Activated CD4-positive, alpha-beta T cell treated with anti-CD3 and anti-CD28 coated beads for 24 hours (primary cell): Measurements from ENCODE around the gene KCNJ2.

Experiments used
- DNase-seq, 2 donors: peaks; one replicate each; pipeline ENCODE4 v3.0.0-alpha.2; 2020; ENCODE audit warnings: low read depth in 2 of 2

The KCNJ2 gene

DNA sequence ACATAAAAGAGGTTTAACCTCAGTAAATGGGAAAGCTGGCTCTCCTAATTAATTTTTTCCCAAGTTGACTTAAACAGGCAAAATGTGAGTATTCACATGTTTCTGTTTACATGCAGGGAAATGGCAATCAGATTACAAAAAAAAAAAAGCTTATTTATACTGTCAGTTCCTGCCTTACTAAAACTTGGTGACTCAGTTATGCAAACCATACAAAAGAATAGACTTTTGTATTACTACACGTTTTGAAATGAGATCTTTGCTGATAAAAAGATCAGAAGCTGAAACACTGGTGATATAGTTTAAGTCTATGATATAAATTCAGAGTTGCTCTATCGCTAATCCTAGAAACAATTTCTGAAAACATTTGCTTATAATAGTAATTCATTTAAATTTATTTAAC, 9.4 kb upstream of the KCNJ2 start:
- DNase-seq = no peak

- DNase-seq = no peak
Observed at GRCh38 chr17:70161519-70161918, 7.8 kb upstream of the KCNJ2 start.

DNA sequence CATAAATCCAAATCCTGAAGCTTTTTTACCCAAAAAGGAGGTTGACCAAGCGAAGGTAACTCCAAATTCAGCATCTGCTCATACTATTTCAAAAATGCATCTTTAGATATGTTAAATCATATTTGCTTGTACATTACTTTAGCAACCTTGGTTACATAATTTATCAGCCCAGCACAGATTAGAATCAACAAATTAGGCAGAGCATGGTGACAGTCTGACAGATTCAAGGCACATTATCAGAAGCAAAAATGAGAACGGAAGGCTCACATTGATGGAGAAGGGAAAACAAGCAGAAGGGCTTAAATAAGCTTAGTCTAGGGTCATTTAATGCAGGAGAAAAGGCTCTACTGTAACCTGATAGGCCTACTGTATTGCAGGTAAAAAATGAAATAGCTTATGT, 3.9 kb upstream of the KCNJ2 start:
- no peak for DNase-seq

DNA sequence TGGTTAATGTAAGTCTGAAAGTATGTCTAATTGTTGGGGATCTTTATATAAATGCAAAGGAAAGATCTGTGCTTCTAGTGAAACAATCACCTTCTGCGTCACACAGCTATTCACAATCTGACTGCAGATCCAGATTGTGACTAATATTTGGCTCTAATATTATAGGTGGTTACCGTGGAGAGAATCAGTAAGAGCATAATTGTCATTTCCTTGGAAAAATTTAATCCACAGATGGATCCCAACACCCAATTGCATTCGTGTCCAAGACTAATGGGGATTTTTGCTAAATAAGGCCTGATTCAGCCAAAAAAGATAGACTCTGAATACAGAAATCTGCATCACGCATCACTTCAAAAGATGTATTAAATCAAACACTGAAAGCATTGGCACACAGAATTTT, 2.7 kb upstream of the KCNJ2 start:
- no peak for DNase-seq

DNA sequence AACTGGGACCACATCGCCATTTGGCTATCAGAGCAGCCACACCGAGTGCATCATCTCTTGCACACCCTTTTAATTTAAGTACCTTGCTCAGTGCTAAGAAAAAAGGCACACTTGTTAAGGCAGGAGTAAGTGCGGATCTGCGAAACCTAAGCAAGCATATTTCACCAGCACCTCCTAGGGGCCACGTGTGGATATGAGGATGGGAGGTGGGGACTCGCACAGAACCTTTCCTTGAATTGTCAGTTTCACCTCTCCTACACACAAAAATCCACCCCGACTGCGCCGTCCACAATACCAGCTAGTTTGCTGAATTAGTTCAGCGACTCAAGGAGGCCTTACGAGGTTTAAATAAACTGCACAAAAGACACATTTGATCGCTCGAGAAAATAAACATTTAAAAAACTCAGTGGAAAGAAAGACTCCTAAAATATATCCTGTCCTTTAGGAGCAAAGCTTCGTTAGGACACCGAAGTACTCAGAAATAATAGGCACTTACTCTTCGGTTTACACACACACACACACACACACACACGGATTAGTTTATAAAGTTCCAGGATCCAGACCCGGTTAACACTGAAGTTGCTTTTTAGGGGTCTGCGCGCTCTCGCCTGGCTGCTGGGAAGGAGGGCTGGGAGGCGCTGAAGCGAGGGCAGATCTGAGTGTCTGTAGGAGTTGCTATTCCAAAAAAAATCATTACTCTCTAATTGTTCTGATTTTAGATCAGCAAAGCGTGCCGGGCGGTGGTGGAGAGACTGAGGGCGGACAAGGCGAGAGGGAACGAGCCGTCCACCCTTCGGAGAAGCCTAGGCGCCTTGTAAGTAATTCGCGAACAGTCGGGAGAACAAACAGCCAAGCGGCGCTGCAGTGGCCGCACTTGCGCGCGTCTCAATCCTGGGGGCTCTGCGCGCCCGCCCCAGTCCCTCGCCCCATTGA, 1.0 kb upstream of the KCNJ2 start:
- no peak for DNase-seq

GRCh38 chr17:70169709-70170597, 621 bp downstream of the KCNJ2 start:
- no peak for DNase-seq

DNA sequence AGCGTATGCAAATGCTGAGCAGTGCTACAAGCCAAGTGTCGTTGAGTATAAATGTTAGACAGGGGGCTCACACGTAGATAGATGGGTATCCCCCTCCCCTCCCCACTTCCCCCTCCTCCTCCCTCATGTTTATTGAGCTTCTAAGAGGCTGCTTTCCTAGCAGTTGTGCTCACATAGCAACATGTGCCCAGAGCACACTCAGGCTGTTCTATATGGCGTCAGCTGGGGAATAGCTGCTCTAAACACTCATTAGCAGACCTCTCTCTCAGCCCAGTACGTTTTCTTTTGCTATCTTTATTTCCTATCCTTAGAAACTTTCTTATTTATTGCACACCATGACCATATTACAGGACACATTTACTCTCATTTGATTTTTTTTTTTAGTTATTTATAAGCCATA, 1.8 kb downstream of the KCNJ2 start:
- DNase-seq = no peak

GRCh38 chr17:70172449-70172848, 3.1 kb downstream of the KCNJ2 start:
- no peak for DNase-seq

- DNase-seq = no peak
Observed at GRCh38 chr17:70172923-70173322, 3.6 kb downstream of the KCNJ2 start.

DNA sequence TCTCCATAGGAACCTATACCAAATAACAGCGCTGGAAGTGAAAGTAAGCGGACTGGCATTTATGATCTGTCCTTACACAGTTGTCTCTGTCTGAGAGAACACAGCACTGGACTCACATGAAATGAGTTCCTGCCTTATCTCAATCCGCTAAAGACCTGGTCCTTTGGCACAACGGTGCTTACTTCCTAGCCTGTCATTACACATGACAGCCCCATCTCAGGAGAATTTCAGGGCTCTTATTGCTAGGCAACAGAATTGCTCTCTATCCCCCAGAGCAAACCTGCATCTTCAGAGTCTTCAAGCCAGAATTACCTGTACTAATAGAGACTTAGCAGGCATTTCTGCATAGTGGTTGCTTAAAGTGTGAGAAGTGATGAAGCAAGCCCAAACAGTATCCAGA, 4.3 kb downstream of the KCNJ2 start:
- DNase-seq = no peak

DNA sequence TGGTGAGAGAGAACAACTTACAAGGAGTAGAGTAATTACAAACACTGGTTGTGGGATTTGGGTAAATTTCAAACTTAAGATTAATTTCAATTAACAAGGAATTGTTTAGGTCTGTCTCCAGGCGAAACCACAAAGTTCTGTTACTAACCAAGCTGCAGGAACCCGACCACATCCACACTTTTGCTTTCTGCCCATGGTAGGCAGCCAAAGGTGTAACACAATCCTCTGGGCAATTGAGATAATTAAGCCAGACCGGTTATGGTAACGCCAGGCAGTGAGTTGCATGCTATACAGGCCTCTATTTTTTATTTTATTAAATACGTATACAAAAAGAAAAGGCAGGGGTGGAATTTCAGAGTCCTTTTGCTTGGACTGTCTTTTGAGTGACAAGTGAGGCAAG, 12.0 kb downstream of the KCNJ2 start:
- DNase-seq = no peak

DNA sequence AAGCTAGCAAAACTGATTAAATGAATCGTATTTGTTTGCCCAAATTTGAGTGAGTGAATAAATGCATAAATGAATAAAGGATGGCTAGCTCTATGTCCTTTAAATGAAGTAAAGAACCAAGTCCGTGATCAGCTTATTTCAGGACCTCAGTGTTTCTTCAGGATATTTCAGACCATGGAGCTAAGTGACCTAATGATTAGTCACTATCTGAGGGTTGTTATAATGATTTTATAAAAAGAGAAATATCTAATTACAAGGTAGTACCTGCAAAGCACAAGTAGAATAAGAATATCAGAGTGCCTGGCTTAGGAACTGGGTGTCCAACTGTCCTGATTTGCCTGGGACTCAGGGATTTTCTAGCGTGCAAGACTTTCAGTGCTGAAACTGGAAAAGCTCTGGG, 12.5 kb downstream of the KCNJ2 start:
- DNase-seq = no peak

DNA sequence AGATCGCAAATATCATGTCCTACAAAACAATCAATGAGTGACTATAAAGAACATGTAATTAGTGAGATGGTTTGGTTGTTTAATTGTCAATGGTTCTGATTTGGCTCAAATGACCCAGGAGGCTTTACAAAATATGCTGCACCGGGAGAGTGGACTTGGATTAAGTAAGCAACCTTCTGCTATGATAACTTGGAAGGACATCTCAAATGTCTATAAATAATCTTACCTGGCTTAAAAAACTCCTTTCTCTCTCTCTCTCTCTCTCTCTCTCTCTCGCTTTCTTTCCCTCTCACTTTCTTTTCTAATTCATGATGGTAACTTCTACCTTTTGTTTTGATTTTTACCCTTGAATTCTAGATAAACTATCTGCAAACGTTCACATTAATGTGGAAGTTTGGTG, 14.2 kb downstream of the KCNJ2 start:
- no peak for DNase-seq

DNA sequence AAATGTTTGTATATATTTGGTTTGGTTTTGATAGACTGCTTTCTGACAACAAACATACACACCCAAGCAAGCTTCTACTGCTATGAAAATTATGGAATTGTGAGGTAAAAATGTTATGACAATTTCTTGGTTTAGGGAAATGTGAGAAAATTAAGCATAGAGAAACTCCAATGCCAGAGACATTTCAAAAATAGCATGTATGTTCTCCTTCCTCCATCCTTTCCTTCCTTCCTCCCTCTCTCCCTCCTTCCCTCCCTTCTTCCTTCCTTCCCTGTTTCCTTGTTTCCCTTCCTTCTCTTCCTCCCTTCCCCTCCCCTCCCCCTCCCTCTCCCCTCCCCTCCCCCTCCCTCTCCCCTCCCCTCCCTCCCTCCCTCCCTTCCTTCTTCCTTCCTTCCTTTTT, 14.9 kb downstream of the KCNJ2 start:
- DNase-seq = no peak

GRCh38 chr17:70184770-70185169, 15.4 kb downstream of the KCNJ2 start:
- DNase-seq = no peak

DNA sequence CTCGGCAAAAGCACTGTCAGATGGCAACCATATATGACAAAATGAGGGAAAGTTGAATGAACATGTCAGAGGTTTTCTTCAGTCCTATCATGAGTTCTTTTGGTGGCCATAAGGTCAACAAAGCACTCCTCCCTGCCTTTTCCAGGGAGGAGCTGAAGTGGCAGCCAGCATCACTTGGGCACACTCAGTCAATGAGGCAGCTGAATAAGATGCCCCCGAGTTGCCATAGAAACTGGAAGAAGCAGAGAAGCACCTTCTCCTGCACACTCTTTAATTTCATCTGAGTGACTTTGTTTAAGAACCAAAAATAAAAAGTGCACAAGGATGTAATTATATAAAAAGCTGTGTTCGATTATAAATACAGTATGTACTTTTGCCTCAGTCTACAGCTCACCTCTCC, 16.0 kb downstream of the KCNJ2 start:
- DNase-seq = no peak

DNA sequence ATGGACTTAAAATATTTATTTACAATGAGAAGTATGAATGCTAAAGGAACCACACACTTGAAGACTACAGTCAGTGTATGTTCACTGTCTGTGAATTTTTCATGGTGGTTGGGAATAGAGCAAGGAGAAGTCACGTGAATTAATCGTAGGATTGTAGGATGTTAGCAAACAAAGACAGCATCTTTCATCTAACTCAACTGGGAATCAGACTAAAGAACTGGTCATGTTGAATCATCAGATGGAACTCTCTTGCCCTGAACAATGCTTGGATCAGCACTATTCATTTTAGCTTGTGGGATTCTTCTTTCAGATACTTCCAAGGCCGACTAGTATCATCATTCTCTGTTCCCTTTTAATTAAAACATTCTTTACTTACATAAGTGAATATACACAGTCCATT, 18.1 kb downstream of the KCNJ2 start:
- no peak for DNase-seq

DNA sequence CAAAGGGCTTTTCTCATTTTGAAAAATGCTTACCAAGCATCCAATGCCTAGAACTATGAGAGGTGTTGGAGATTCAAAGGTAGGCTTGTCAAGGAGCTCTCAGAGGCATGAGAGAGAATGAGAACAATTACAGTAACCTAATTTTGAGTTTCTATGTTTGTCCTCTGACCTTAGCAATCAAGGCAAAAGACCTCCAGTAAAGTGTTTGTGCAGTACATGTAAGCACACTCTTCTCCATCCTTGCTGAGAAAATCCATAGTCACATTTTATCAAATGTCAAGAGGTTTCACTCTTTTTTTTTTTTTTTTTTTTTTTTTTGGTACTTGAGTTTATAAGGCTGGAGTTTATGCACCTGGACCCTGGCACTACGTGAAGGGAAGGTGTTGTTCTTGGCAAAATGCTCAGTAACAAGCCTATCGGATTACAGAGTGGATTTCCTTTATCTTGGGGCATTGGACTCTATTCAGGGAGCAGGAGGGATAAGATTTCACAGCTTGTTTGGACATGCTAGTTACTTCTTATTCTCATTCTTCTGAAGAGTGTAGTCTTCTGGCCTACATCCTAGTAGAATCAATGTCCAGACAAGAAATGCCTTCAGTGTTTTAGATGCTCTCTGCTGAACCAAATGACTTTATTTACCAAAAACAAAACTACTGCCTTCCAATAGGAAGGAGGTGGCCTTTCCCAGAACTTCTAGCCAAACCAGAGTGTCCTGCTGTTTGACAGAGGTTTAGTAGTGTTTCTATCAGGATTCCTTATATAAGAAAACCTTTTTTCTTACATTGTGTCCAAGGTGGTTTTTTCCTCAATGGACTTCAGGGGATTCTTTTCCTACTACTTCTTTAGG, 21.9 kb downstream of the KCNJ2 start:
- no peak for DNase-seq

- no peak for DNase-seq
Observed at GRCh38 chr17:70195091-70195490, 25.8 kb downstream of the KCNJ2 start.

- DNase-seq = no peak
Observed at GRCh38 chr17:70201872-70202419, 32.6 kb downstream of the KCNJ2 start.

DNA sequence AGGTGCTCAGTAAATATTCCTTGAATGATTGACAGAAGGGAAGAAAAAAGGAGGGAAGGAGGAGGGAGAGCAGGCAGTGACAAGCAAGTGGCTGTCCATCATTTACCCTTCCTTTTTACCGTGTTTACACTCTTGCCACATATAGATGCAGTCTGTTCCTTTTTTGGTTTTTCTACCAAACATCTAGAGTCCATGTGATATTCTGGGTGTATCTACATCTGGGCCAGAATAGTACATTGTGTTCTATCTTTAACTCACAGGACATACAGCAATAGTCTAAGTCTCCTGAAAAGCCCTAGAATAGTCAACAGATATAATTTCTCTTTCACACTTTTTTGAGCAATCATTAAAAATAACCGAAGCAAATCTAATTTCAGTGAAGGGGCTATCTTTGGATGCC, 33.5 kb downstream of the KCNJ2 start:
- no peak for DNase-seq

- DNase-seq = no peak
Observed at GRCh38 chr17:70204431-70204830, 35.1 kb downstream of the KCNJ2 start.
